ENCODE measurements around the gene FBXL4.
"Not testable (repeated sequence)": the region's sequence is repeated elsewhere in the genome, so short reads cannot be mapped to it uniquely, and the experiment has no call there.

Gene FBXL4

GRCh38 chr6:98945311-98946115 is 2.2 kb downstream of the FBXL4 start:
- DNase-seq (ENCODE audit: low spot score), result no peak

GRCh38 chr6:98944598-98945081 is 3.1 kb downstream of the FBXL4 start:
- no peak for DNase-seq (ENCODE audit: low spot score)

- DNase-seq (ENCODE audit: low spot score), result no peak
Measured at GRCh38 chr6:98944168-98944567, 3.6 kb downstream of the FBXL4 start.

GRCh38 chr6:98942263-98942803 is 5.4 kb downstream of the FBXL4 start:
- DNase-seq (ENCODE audit: low spot score), result no peak

GRCh38 chr6:98941319-98941718 is 6.4 kb downstream of the FBXL4 start:
- no peak for DNase-seq (ENCODE audit: low spot score)

- no peak for DNase-seq (ENCODE audit: low spot score)
Measured at GRCh38 chr6:98937351-98937750, 10.4 kb downstream of the FBXL4 start.

- no peak for DNase-seq (ENCODE audit: low spot score)
Measured at GRCh38 chr6:98932381-98932780, 15.4 kb downstream of the FBXL4 start.

GRCh38 chr6:98931696-98932095 is 16.1 kb downstream of the FBXL4 start:
- no peak for DNase-seq (ENCODE audit: low spot score)

GRCh38 chr6:98929498-98930060 is 18.2 kb downstream of the FBXL4 start:
- DNase-seq (ENCODE audit: low spot score), result no peak

GRCh38 chr6:98928688-98929087 is 19.1 kb downstream of the FBXL4 start:
- DNase-seq (ENCODE audit: low spot score), result no peak

GRCh38 chr6:98927534-98927933 is 20.2 kb downstream of the FBXL4 start:
- DNase-seq (ENCODE audit: low spot score), result no peak

- DNase-seq (ENCODE audit: low spot score), result no peak
Measured at GRCh38 chr6:98925831-98926230, 21.9 kb downstream of the FBXL4 start.

GRCh38 chr6:98924647-98925046 is 23.1 kb downstream of the FBXL4 start:
- DNase-seq (ENCODE audit: low spot score), result no peak

- DNase-seq (ENCODE audit: low spot score), result no peak
Measured at GRCh38 chr6:98920904-98921431, 26.8 kb downstream of the FBXL4 start.

- not testable (repeated sequence) for DNase-seq (ENCODE audit: low spot score)
Measured at GRCh38 chr6:98910946-98911345, 36.8 kb downstream of the FBXL4 start.

GRCh38 chr6:98909236-98909635 is 38.5 kb downstream of the FBXL4 start:
- no peak for DNase-seq (ENCODE audit: low spot score)

GRCh38 chr6:98906342-98906741 is 41.4 kb downstream of the FBXL4 start:
- DNase-seq (ENCODE audit: low spot score), result not testable (repeated sequence)

GRCh38 chr6:98905759-98906158 is 42.0 kb downstream of the FBXL4 start:
- DNase-seq (ENCODE audit: low spot score), result no peak

GRCh38 chr6:98904096-98904495 is 43.6 kb downstream of the FBXL4 start:
- DNase-seq (ENCODE audit: low spot score), result no peak

GRCh38 chr6:98900706-98901105 is 47.0 kb downstream of the FBXL4 start:
- DNase-seq (ENCODE audit: low spot score), result no peak

GRCh38 chr6:98894810-98895209 is 52.9 kb downstream of the FBXL4 start:
- DNase-seq (ENCODE audit: low spot score), result no peak

- DNase-seq (ENCODE audit: low spot score), result no peak
Measured at GRCh38 chr6:98887650-98888049, 60.1 kb downstream of the FBXL4 start.

- DNase-seq (ENCODE audit: low spot score), result no peak
Measured at GRCh38 chr6:98885330-98885729, 62.4 kb downstream of the FBXL4 start.
